Liver (tissue), 9 donors: ENCODE data around the gene GSTM1. TPM values are rescaled to one million over a fixed set of nuclear protein-coding genes. Genes with fewer than 3 reads are reported as not detected.
"Not testable (repeated sequence)": the region's sequence is repeated elsewhere in the genome, so short reads cannot be mapped to it uniquely, and the experiment has no call there.

Source experiments
- DNase-seq: peaks from one replicate; pipeline ENCODE4 v3.0.0-alpha.2; 2017; ENCODE audit warnings: low spot score
- H3K27ac ChIP-seq, 2 donors: one replicate each; pipeline ENCODE4 v1.7.0; 2013; ENCODE audit warnings: inconsistent platforms in 2 of 2, low read length in 2 of 2, control low read depth in 1 of 2, low read depth in 1 of 2, mild to moderate bottlenecking in 1 of 2
- H3K27me3 ChIP-seq, 4 donors: one replicate each; pipeline versions ENCODE4 v1.6.1 to v1.7.0; 2013; ENCODE audit warnings: low read length in 3 of 4, inconsistent platforms in 1 of 4, mild to moderate bottlenecking in 1 of 4, moderate library complexity in 1 of 4; ENCODE audit not compliant: control insufficient read depth in 4 of 4, insufficient read depth in 4 of 4
- H3K36me3 ChIP-seq, 4 donors: one replicate each; pipeline versions ENCODE4 v1.6.1 to v1.7.0; 2013; ENCODE audit warnings: low read length in 3 of 4, mild to moderate bottlenecking in 3 of 4, low read depth in 1 of 4, moderate library complexity in 1 of 4; ENCODE audit not compliant: control insufficient read depth in 4 of 4, insufficient read depth in 3 of 4
- H3K4me1 ChIP-seq, 4 donors: one replicate each; pipeline versions ENCODE4 v1.6.1 to v1.7.0; 2013; ENCODE audit warnings: low read length in 3 of 4, mild to moderate bottlenecking in 3 of 4, moderate library complexity in 1 of 4; ENCODE audit not compliant: control insufficient read depth in 4 of 4, insufficient read depth in 4 of 4
- H3K4me3 ChIP-seq, 3 donors: one replicate each; pipeline versions ENCODE4 v1.6.1 to v1.7.0; 2013; ENCODE audit warnings: low read length in 3 of 3, control low read depth in 1 of 3, low read depth in 1 of 3, mild to moderate bottlenecking in 1 of 3
- H3K9ac ChIP-seq, 2 donors: one replicate each; pipeline ENCODE4 v1.7.0; 2013; ENCODE audit warnings: low read length in 2 of 2, mild to moderate bottlenecking in 2 of 2, moderate library complexity in 2 of 2, control low read depth in 1 of 2, low read depth in 1 of 2
- H3K9me3 ChIP-seq, 4 donors: one replicate each; pipeline versions ENCODE4 v1.6.1 to v1.7.0; 2013; ENCODE audit warnings: low read length in 3 of 4; ENCODE audit not compliant: control insufficient read depth in 4 of 4
- EGR1 ChIP-seq, 2 donors: IDR thresholded peaks; 2 replicates each; pipeline ENCODE4 v1.6.1; 2016 to 2018; ENCODE audit warnings: antibody characterized with exemption in 2 of 2, low read depth in 2 of 2
- FOXA1 ChIP-seq: IDR thresholded peaks from 2 replicates; pipeline ENCODE4 v1.6.1; 2016; ENCODE audit warnings: antibody characterized with exemption
- FOXA2 ChIP-seq: IDR thresholded peaks from 2 replicates; pipeline ENCODE4 v1.6.1; 2016; ENCODE audit warnings: antibody characterized with exemption
- GABPA ChIP-seq, 2 donors: IDR thresholded peaks in 1 of 2; conservative IDR thresholded peaks in 1 of 2; 2 replicates each; pipeline ENCODE4 v1.6.1; 2016; ENCODE audit warnings: antibody characterized with exemption in 2 of 2, mild to moderate bottlenecking in 1 of 2, moderate library complexity in 1 of 2
- HNF4A ChIP-seq, 2 donors: conservative IDR thresholded peaks; 2 replicates each; pipeline ENCODE4 v1.6.1; 2016; ENCODE audit warnings: antibody characterized with exemption in 2 of 2, mild to moderate bottlenecking in 2 of 2
- HNF4G ChIP-seq: IDR thresholded peaks from 2 replicates; pipeline ENCODE4 v1.6.1; 2016; ENCODE audit warnings: antibody characterized with exemption
- NR2F2 ChIP-seq: IDR thresholded peaks from 2 replicates; pipeline ENCODE4 v1.6.1; 2016; ENCODE audit warnings: antibody characterized with exemption
- RAD21 ChIP-seq, 2 donors: IDR thresholded peaks; 2 replicates each; pipeline ENCODE4 v1.6.1; 2016; ENCODE audit warnings: antibody characterized with exemption in 2 of 2, mild to moderate bottlenecking in 2 of 2
- RXRA ChIP-seq, 2 donors: IDR thresholded peaks; 2 replicates each; pipeline ENCODE4 v1.6.1; 2017 to 2018; ENCODE audit warnings: antibody characterized with exemption in 2 of 2, mild to moderate bottlenecking in 1 of 2
- SP1 ChIP-seq: IDR thresholded peaks from 2 replicates; pipeline ENCODE4 v1.6.1; 2018; ENCODE audit warnings: antibody characterized with exemption, mild to moderate bottlenecking
- TAF1 ChIP-seq: conservative IDR thresholded peaks from 2 replicates; pipeline ENCODE4 v1.6.1; 2016; ENCODE audit warnings: antibody characterized with exemption, mild to moderate bottlenecking
- YY1 ChIP-seq: IDR thresholded peaks from 2 replicates; pipeline ENCODE4 v1.6.1; 2016; ENCODE audit warnings: antibody characterized with exemption, mild to moderate bottlenecking
- WGBS: extraction: QIAGEN DNeasy Blood & Tissue Kit; methylation state at CpG from one replicate; pipeline ENCODE4 v1.1.7; 2013; 5-methylcytosine and 5-hydroxymethylcytosine counted together
- polyA plus RNA-seq, 2 donors: library from polyadenylated mRNA; stranded (reverse) in 1 of 2; unstranded in 1 of 2; fragments of 200-250 nt in 1 of 2; fragments of >200 nt in 1 of 2; fragmentation: Nextera tagmentation in 1 of 2; extraction: Ambion mirVana in 1 of 2; gene quantifications; one replicate each; pipeline versions ENCODE4 v1.2.1 to v1.2.3, GENCODE V29; 2013 to 2015
- total RNA-seq, 2 donors: library from RNA; depleted of rRNA; stranded (reverse); fragments of >200 nt; gene quantifications; one replicate each; pipeline ENCODE4 v1.2.3, GENCODE V29; 2014
- TF ChIP-seq, protein P1 (sequence below): IDR thresholded peaks from 2 replicates; pipeline ENCODE4 v1.6.1; 2016; ENCODE audit warnings: antibody characterized with exemption, mild to moderate bottlenecking
- TF ChIP-seq, protein P2 (sequence below): IDR thresholded peaks from 2 replicates; pipeline ENCODE4 v1.6.1; 2016; ENCODE audit warnings: antibody characterized with exemption
- donor health status: healthy.
- donor health status: healthy.
- donor health status: healthy.
- donor health status: healthy.
- donor health status: healthy.

Gene GSTM1
- total and polyA plus RNA-seq, 4 donors = 14.7 to 341 (median 247) TPM

DNA sequence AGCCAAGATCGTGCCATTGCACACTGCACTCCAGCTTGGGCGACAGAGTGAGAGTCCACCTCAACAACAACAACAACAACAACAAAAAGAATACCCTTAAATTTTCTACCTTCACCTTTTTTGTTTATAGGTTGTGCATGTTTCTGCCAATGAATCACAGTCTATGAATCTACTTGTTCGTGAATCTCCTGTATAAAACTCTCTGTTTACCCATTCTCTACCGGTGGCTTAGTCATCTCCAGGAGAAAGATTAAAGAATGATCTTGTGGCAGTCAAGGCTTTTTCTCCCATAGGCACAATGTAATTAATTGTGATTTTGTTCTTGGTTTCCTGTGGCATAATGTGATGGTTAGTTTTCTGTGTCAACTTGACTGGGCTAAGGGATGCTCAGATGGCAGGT, 10.2 kb downstream of the GSTM1 start:
- WGBS = 91% methylated on average over 4 of the region's 4 CpGs
- H3K9ac ChIP-seq, DNase-seq, H3K9me3 ChIP-seq, H3K4me3 ChIP-seq, H3K27me3 ChIP-seq, H3K27ac ChIP-seq, H3K36me3 ChIP-seq, H3K4me1 ChIP-seq: not testable (repeated sequence)

DNA sequence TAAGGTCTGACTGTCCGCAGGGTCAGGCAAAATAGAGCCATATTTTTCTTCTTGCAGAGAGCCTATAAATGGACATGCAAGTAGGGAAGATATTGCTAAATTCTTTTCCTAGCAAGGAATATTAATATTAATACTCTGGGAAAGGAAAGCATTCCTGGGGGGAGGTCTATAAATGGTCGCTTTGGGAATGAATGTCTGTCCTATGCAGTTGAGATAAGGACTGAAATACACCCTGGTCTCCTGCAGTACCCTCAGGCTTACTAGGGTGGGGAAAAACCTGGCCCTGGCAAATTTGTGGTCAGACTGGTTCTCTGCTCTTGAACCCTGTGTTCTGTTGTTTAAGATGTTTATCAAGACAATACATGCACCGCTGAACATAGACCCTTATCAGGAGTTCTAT, 15.3 kb downstream of the GSTM1 start:
- not testable (repeated sequence) for DNase-seq, H3K9me3 ChIP-seq, H3K27ac ChIP-seq, H3K27me3 ChIP-seq, H3K4me3 ChIP-seq, H3K9ac ChIP-seq, H3K36me3 ChIP-seq, H3K4me1 ChIP-seq
- 90% methylated on average over 3 of the region's 3 CpGs for WGBS

DNA sequence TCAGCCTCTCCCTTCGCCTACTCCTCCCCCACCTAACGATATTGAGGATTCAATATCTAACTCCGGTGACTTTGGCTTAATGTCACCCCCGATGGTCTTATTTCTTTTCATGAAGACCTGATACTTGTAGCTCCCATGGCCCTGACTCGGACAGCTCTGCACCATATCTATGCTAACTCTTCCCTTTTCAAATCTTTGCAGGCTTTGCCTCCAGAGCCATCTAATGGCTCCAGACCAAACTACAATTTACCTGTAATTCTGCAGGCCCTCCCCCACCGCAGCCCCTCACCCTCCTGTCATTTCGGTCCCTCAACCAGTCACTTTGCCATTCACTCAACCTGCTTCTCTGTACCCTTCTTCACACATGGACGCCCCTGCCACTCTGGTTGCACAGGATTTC, 16.6 kb downstream of the GSTM1 start:
- no peaks in the 10 kb centered on the region for H3K36me3 ChIP-seq
- DNase-seq = no peak
- TF ChIP-seq, protein P1, sequence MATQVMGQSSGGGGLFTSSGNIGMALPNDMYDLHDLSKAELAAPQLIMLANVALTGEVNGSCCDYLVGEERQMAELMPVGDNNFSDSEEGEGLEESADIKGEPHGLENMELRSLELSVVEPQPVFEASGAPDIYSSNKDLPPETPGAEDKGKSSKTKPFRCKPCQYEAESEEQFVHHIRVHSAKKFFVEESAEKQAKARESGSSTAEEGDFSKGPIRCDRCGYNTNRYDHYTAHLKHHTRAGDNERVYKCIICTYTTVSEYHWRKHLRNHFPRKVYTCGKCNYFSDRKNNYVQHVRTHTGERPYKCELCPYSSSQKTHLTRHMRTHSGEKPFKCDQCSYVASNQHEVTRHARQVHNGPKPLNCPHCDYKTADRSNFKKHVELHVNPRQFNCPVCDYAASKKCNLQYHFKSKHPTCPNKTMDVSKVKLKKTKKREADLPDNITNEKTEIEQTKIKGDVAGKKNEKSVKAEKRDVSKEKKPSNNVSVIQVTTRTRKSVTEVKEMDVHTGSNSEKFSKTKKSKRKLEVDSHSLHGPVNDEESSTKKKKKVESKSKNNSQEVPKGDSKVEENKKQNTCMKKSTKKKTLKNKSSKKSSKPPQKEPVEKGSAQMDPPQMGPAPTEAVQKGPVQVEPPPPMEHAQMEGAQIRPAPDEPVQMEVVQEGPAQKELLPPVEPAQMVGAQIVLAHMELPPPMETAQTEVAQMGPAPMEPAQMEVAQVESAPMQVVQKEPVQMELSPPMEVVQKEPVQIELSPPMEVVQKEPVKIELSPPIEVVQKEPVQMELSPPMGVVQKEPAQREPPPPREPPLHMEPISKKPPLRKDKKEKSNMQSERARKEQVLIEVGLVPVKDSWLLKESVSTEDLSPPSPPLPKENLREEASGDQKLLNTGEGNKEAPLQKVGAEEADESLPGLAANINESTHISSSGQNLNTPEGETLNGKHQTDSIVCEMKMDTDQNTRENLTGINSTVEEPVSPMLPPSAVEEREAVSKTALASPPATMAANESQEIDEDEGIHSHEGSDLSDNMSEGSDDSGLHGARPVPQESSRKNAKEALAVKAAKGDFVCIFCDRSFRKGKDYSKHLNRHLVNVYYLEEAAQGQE = no peak
- TF ChIP-seq HNF4G (no peak), RAD21 (IDR thresholded peaks at IDR 0.05) (peak; percentile 62 to 72), FOXA2 (no peak), EGR1 (IDR thresholded peaks at IDR 0.05; ENCODE audit: low read depth in 2 of 2) (no peak), FOXA1 (no peak), NR2F2 (no peak), GABPA (IDR thresholded peaks at IDR 0.05 in 1 of 2, conservative IDR thresholded peaks at IDR 0.05 in 1 of 2) (no peak)
- TF ChIP-seq, protein P2, sequence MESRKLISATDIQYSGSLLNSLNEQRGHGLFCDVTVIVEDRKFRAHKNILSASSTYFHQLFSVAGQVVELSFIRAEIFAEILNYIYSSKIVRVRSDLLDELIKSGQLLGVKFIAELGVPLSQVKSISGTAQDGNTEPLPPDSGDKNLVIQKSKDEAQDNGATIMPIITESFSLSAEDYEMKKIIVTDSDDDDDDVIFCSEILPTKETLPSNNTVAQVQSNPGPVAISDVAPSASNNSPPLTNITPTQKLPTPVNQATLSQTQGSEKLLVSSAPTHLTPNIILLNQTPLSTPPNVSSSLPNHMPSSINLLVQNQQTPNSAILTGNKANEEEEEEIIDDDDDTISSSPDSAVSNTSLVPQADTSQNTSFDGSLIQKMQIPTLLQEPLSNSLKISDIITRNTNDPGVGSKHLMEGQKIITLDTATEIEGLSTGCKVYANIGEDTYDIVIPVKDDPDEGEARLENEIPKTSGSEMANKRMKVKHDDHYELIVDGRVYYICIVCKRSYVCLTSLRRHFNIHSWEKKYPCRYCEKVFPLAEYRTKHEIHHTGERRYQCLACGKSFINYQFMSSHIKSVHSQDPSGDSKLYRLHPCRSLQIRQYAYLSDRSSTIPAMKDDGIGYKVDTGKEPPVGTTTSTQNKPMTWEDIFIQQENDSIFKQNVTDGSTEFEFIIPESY = no peak
- no peak overlapping the region for H3K9ac ChIP-seq
- H3K4me1 ChIP-seq = peaks cover 0 to 4% (median 0%) of the 10 kb centered on the region in 4 donors
- no peaks in the 10 kb centered on the region for H3K27me3 ChIP-seq
- no peaks in the 10 kb centered on the region for H3K9me3 ChIP-seq
- H3K4me3 ChIP-seq = no peak overlapping the region
- no peak overlapping the region for H3K27ac ChIP-seq
- WGBS = 75% methylated on average over 8 of the region's 8 CpGs

DNA sequence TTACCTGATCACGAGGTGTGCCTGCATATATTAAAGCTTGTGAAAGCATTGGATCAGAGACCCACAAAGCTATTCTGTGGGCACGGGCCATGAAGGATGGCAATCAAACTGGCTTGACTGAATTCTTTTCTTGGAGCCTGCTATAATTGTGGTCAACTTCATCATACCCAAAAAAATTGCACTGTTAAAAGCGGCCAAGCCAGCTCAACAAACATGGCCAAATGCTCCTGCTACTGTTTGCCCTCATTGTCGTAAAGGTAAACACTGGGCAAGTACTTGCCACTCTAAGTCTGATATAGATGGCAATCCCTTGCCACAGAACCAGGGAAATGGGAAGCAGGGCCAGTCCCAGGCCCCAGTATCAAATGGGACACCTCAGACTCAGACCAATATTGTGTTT, 17.8 kb downstream of the GSTM1 start:
- H3K36me3 ChIP-seq = no peaks in the 10 kb centered on the region
- H3K27me3 ChIP-seq = no peaks in the 10 kb centered on the region
- H3K4me1 ChIP-seq = peaks cover 0 to 4% (median 0%) of the 10 kb centered on the region in 4 donors
- H3K27ac ChIP-seq = no peak overlapping the region
- WGBS = 71% methylated on average over 4 of the region's 4 CpGs
- H3K4me3 ChIP-seq = no peak overlapping the region
- no peaks in the 10 kb centered on the region for H3K9me3 ChIP-seq
- no peak for DNase-seq
- H3K9ac ChIP-seq = no peak overlapping the region
- no peak for TF ChIP-seq RAD21 (IDR thresholded peaks at IDR 0.05)
- no peak for TF ChIP-seq SP1
- no peak for TF ChIP-seq FOXA1
- TF ChIP-seq, protein P1 = no peak
- TF ChIP-seq HNF4A (conservative IDR thresholded peaks at IDR 0.05) = no peak
- peak; percentile 43 for TF ChIP-seq FOXA2
- TF ChIP-seq YY1 = peak; percentile 46
- no peak for TF ChIP-seq NR2F2
- no peak for TF ChIP-seq HNF4G
- TF ChIP-seq EGR1 (IDR thresholded peaks at IDR 0.05; ENCODE audit: low read depth in 2 of 2) = no peak
- TF ChIP-seq TAF1 = no peak
- peak in 1 of 2 donors; percentile 20 for TF ChIP-seq RXRA (IDR thresholded peaks at IDR 0.05)
